Stimulated activated CD8-positive, alpha-beta memory T cell treated with anti-CD3 and anti-CD28 coated beads, Interleukin-12 subunit alpha, Interleukin-12 subunit beta, amount 100 ng/mL, for 24 hours (primary cell): ENCODE data around the gene FBXO47.
"Not testable (repeated sequence)": the region's sequence is repeated elsewhere in the genome, so short reads cannot be mapped to it uniquely, and the experiment has no call there.

ENCODE experiments used
- DNase-seq: peaks from one replicate; pipeline ENCODE4 v3.0.0-alpha.2; 2020; ENCODE audit errors: extremely low read depth

The FBXO47 gene

DNA sequence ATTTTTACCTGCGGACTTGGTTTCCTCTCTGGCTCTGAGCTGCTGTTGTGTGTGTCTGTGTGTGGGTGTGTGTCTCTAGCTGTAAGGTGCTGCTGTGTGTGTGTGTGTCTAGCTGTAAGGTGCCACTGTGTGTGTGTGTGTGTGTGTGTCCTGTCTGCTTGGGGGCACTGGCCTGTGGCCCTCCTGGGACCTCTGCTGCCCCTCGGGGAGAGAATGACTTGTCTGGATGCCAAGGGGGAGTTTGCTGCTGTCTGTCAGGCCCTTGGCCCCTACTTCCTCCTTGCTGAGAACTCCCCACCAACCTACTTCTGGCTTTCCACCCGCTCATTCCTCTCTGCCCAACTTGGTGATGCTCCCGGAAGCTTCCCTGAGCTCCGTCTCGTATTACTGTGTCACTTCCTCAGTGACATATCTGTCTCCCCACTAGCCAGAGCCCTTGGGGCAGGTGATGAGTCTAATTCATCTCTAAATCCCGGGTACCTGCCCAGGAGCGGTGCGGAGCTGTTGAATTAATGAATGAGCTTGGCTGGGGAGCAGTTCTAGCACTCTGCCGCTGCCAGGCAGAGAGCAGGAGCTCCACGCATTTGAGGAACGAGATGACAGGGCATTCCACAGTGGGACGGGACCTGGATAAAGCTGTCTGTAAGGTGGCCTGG, 45.3 kb downstream of the FBXO47 start:
- no peak for DNase-seq

DNA sequence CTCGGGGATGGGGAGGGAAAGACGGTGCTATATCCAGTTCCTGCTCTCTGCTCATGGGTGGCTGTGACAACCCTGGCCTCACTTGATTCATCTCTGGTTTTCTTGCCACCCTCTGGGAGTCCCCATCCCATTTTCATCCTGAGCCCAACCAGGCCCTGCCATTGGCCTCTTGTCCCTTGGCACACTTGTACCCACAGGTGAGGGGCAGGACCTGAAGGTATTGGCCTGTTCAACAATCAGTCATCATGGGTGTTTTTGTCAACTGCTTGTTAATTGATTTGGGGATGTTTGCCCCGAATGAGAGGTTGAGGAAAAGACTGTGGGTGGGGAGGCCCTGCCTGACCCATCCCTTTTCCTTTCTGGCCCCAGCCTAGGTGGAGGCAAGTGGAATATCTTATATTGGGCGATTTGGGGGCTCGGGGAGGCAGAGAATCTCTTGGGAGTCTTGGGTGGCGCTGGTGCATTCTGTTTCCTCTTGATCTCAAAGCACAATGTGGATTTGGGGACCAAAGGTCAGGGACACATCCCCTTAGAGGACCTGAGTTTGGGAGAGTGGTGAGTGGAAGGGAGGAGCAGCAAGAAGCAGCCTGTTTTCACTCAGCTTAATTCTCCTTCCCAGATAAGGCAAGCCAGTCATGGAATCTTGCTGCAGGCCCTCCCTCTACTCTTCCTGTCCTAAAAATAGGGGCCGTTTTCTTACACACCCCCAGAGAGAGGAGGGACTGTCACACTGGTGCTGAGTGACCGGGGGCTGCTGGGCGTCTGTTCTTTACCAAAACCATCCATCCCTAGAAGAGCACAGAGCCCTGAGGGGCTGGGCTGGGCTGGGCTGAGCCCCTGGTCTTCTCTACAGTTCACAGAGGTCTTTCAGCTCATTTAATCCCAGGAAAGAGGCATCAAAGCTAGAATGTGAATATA, 46.6 kb downstream of the FBXO47 start:
- no peak for DNase-seq

GRCh38 chr17:38919316-38920078, 47.7 kb downstream of the FBXO47 start:
- no peak for DNase-seq

GRCh38 chr17:38918916-38919315, 48.3 kb downstream of the FBXO47 start:
- DNase-seq = no peak

- DNase-seq = no peak
These were observed 48.9 kb downstream of the FBXO47 start for GRCh38 chr17:38918129-38918913.

- no peak for DNase-seq
These were observed 49.9 kb downstream of the FBXO47 start for GRCh38 chr17:38917259-38917658.

DNA sequence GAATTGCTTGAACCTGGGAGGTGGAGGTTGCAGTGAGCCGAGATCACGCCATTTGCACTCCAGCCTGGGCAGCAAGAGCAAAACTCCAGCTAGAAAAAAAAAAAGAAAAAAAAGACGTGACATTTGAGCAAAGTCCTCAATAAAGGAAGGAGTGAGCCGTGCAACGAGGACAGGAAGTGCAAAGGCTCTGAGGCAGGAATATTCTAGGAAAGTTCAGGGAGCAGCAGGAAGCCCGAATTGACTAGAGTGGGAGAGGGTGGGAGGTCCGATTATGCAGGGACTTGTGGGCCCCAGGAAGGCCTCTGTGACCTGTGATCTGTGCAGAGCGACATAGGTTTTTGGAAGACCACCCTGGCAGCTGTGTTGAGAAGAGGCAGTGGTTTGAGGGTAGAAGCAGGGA, 50.4 kb downstream of the FBXO47 start:
- DNase-seq = no peak

DNA sequence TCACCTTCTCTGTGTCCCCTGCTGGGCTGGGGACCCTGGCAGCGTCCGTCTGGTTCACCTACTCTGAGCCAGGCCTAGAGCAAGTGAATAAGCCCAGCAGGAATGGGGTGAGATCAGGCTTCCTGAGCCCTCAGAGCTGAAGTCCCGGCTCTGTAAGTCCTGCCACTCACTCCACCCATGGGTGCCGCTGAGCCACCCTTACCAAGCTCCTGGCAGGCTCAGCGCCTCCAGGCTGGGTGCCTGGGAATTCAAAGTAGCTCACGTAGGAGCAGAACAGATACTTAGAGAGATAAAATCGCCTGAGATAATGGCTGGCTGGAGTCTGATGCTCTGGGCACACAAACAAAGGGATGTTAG, 51.6 kb downstream of the FBXO47 start:
- no peak for DNase-seq

- DNase-seq = no peak
These were observed 52.2 kb downstream of the FBXO47 start for GRCh38 chr17:38914741-38915638.

GRCh38 chr17:38912221-38912813, 54.9 kb downstream of the FBXO47 start:
- no peak for DNase-seq

GRCh38 chr17:38911731-38912081, 55.5 kb downstream of the FBXO47 start:
- not testable (repeated sequence) for DNase-seq

DNA sequence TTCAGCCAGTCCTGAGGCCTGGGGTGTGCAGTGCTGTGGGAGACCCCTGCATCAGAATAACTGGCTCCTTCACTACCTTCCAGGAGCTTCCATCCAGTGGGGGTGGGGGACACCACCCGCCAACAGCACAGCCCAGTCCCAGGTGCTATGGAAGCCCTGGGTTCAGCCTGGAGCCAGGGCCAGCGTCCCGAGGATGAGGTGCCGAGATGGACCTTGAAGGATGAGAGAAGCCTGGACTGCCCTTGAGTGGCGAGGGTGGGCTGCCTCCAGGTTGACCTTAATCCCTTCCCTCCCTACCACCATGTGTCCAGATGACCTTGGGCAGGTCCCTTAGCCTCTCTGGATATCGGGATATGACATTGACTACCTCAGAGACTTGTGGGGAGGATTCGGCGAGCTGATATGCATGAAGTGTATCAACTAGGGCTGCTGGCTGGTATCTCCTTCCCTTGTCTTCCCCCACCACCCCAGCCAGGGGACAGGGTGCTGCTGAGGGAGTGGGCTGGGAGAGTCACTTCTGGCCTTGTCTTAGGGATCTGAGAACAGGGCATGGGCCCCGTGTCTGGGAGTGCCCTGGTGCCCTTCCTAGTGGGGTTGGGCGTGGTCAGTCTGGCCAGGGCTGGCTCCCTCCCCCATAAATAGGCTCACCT, 56.0 kb downstream of the FBXO47 start:
- no peak for DNase-seq

DNA sequence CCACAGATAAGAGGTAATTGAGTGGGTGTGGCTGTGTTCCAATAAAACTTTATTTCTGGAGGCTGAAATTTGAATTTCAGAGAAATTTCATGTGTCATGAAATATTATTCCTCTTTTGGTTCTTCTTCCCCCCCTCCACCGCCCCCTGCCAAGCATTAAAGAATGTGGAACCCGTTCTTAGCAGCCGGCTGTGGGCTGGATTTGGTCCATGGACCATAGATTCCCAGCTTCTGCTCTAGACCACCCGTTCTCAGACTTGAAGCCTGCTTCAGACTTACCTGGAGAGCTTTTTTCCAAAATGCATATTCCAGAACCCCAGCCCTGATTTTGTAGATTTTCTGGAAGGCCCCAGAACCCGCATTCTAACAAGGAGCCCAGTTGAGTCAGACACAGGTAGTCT, 56.9 kb downstream of the FBXO47 start:
- no peak for DNase-seq

GRCh38 chr17:38908676-38909181, 58.5 kb downstream of the FBXO47 start:
- no peak for DNase-seq

DNA sequence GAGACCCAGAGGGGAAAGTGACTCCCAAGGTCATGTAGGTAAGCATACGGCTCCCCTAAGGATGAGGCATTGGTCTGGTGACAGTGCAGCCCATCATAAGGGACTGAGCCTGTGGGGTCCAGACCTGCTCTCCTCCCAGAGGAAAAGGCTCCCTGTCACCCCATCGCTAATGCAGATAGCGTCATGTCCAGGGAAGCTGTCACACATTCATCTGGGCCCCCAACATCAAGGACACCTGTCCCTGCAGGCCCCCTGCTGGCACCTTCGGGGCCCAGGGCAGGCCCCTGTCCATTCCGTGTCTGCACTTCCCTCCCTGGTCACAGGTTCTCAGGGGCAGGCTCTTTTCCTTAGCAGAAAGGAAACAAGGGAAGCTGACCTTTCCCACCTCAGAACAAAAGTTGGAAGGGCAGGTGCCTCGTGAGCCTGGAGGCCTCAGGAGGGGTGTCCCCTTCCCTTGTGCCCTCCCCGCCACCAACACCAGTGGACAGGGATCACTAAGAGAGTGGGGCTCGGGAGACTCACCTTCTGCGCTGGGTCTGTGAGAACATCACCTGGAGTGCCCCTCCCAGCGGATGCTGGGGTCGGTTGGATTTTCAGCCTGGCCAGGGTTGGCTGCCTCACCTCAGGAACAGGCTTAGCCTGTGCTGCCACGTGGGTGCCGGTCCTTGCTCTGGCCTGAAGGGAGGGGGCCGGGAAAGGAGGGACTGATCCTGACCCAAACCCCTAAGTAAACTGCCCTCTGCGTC, 59.1 kb downstream of the FBXO47 start:
- no peak for DNase-seq

- DNase-seq = no peak
These were observed 60.6 kb downstream of the FBXO47 start for GRCh38 chr17:38906460-38907228.

GRCh38 chr17:38905375-38905774, 61.8 kb downstream of the FBXO47 start:
- no peak for DNase-seq

GRCh38 chr17:38904892-38905291, 62.3 kb downstream of the FBXO47 start:
- no peak for DNase-seq
